OCI-LY7 (cell line): Measurements from ENCODE around the gene ASB10.

ENCODE experiments used
- EZH2phosphoT487 ChIP-seq: fragments of 200-600 bp; sonication (generic); IDR thresholded peaks from 2 replicates; pipeline ENCODE4 v1.6.1; 2018; ENCODE audit warnings: low read depth, borderline replicate concordance, mild to moderate bottlenecking, mixed run types, antibody characterized with exemption, low read length, moderate library complexity, mixed read lengths
- TF ChIP-seq, protein P1 (sequence below): fragments of 200-600 bp; sonication (generic); conservative IDR thresholded peaks from 2 replicates; pipeline ENCODE4 v1.5.1; 2014; ENCODE audit warnings: mild to moderate bottlenecking, antibody characterized with exemption, low read length, moderate library complexity, mixed read lengths

DNA sequence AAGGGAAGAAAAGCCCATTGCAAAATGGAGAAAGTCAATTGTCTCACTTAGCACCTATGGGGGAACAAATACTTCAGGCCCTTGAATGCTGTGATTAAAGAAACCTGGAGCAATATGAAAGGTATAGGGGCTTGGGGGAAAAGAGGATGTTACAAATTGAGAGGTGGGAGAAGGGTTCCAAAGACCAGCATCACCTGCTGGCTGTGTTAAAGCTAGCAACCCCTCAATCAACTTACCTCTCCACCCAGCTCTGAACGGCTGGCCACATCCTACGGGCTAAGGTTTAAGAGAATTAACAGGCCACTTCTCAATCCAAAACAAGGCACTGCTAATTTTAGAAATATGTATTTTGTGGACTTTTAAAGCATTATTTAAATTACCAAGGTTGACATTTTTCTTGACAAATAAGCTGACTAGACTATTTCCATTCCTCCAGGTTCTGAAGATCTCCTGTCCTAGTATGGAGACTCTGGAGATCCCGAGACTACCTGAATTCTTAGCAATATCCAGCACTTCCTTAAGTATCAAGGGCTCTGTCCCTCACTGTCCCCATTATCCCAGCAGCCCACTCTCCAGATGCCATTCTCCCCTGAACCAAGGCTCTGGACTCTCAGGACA is 24.2 kb upstream of the ASB10 start:
- TF ChIP-seq, protein P1, sequence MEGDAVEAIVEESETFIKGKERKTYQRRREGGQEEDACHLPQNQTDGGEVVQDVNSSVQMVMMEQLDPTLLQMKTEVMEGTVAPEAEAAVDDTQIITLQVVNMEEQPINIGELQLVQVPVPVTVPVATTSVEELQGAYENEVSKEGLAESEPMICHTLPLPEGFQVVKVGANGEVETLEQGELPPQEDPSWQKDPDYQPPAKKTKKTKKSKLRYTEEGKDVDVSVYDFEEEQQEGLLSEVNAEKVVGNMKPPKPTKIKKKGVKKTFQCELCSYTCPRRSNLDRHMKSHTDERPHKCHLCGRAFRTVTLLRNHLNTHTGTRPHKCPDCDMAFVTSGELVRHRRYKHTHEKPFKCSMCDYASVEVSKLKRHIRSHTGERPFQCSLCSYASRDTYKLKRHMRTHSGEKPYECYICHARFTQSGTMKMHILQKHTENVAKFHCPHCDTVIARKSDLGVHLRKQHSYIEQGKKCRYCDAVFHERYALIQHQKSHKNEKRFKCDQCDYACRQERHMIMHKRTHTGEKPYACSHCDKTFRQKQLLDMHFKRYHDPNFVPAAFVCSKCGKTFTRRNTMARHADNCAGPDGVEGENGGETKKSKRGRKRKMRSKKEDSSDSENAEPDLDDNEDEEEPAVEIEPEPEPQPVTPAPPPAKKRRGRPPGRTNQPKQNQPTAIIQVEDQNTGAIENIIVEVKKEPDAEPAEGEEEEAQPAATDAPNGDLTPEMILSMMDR: no peak
- TF ChIP-seq EZH2phosphoT487: no peak
